ENCODE data around the gene KLK1. TPM values are rescaled to one million over a fixed set of nuclear protein-coding genes. Genes with fewer than 3 reads are reported as not detected.

Gene KLK1
- total and polyA plus RNA-seq, 12 donors, result 0.39 to 0.85 (median 0.64) TPM; not detected in 4

DNA sequence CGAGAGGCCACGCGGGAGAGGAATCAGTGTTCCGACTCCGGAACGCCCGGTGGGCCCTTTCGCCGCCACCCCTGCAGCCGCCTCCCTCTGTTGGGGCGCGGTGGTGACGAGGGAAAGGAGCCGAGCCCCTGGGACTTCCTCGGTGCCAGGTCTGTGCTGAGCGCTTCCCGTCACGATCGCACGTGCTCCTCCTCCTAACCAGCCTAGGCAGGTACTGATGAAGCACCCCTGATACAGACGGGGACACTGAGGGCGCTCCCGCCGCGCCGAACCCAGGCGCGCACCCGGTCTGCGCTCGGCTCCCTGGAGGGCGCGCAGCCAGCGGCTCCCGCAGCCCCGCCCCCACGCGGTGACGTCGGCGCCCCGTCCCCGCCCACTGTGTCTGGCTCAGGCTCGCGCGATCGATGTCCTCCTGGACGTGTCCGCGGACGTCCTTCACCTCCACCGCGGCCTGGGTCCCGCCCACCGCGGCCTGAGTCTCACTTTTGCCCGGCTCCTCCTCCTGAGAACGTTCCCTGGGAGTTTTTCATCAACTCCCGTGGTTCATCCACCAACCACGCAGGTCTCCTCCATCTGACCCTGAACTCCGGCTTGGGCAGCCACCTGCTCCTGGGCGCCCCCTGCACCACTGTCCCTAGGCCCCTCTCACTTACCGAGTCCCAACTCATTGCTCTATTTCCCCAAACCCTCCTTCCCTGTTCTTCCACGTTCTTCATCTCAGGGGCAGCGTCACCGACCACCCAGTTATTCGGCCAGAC lies 12.4 kb upstream of the KLK1 start:
- H3K27me3 ChIP-seq, result peaks cover 0 to 56% (median 41%) of the 10 kb centered on the region in 7 donors
- WGBS, 2 donors, result 3 to 4% methylated on average over 67 of the region's 67 CpGs
- H3K4me1 ChIP-seq, result peaks cover 0 to 13% (median 6%) of the 10 kb centered on the region in 9 donors
- intact Hi-C loops (cut with DNase I), result no loop called here
- peak; percentile 74 to 94 (median 90) for ATAC-seq
- peaks cover 0 to 6% (median 0%) of the 10 kb centered on the region in 11 donors for H3K9me3 ChIP-seq
- H3K27ac ChIP-seq, result no peak overlapping the region
- peak overlapping the region; percentile 7 to 60 (median 56) for H3K4me3 ChIP-seq
- no peaks in the 10 kb centered on the region for H3K36me3 ChIP-seq
- TF ChIP-seq, protein P1, sequence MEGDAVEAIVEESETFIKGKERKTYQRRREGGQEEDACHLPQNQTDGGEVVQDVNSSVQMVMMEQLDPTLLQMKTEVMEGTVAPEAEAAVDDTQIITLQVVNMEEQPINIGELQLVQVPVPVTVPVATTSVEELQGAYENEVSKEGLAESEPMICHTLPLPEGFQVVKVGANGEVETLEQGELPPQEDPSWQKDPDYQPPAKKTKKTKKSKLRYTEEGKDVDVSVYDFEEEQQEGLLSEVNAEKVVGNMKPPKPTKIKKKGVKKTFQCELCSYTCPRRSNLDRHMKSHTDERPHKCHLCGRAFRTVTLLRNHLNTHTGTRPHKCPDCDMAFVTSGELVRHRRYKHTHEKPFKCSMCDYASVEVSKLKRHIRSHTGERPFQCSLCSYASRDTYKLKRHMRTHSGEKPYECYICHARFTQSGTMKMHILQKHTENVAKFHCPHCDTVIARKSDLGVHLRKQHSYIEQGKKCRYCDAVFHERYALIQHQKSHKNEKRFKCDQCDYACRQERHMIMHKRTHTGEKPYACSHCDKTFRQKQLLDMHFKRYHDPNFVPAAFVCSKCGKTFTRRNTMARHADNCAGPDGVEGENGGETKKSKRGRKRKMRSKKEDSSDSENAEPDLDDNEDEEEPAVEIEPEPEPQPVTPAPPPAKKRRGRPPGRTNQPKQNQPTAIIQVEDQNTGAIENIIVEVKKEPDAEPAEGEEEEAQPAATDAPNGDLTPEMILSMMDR (IDR thresholded peaks at IDR 0.05), result no peak
- DNase-seq, result peak; percentile 46 to 74

DNA sequence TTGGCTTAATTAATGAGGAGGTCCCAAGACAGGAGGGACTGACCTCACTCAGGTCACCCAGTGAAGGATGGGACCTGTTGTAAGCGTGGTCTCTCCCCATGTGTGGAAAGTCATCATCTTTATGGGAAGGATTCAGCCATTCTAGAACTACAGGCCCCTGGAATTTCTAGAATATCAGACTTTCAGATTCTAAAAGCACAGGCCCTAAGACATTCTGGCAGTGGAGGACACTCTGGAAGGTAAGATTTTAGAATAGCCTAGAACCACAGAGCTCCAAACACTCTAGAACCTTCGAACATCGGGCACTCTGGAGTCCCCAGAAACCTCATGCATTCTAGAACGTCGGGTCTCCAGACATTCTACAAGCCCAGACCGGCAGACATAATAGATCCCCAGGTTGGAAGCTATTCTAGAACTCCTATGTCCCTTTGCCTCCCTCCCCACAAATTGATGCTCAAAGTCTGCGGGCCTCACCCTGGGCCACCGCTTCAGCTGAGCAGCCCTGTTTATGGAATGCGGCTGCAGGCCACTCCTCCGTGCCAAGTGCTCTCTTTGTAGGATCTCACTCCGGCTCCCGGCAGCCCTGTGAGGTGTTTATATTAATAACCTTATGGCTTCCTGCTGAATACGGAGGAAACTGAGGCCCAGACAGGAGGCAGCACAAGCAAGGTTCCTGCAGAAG lies 11.7 kb upstream of the KLK1 start:
- intact Hi-C loops (cut with DNase I), result no loop called here
- Histone ChIP-seq H3K4me1 (peaks cover 0 to 13% (median 6%) of the 10 kb centered on the region in 9 donors), H3K36me3 (no peaks in the 10 kb centered on the region), H3K27me3 (peaks cover 0 to 61% (median 42%) of the 10 kb centered on the region in 7 donors), H3K27ac (no peak overlapping the region), H3K9me3 (peaks cover 0 to 6% (median 0%) of the 10 kb centered on the region in 11 donors), H3K4me3 (peak overlapping the region; percentile 7 to 60 (median 56))
- DNase-seq (no peak), ATAC-seq (peak in 4 of 8 donors; percentile 9 to 28 (median 16))
- 31 to 32% methylated on average over 13 of the region's 13 CpGs for WGBS, 2 donors
- TF ChIP-seq, protein P1 (IDR thresholded peaks at IDR 0.05), result no peak

DNA sequence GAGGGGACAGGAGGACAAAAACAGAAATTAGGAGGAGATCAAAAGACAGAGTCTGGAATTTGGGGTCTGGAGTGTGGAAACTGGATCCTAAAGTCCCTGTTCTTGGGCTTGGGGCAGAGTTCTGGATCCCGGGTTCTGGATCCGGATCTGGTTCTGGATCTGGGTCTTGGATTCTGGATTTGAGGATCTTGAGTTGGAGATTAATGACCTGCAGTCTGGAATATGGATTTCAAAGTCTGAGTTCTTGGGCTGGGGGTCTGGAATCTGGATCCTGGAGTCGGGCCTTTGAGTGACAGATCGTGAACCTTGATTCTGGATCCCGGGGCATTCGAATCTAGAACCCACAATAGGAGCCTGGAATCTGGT lies 10.2 kb upstream of the KLK1 start:
- H3K9me3 ChIP-seq, result no peaks in the 10 kb centered on the region
- no peak for ATAC-seq
- 91 to 92% methylated on average over 6 of the region's 6 CpGs for WGBS, 2 donors
- intact Hi-C loops (cut with DNase I), result no loop called here
- DNase-seq, result no peak
- no peak overlapping the region for H3K27ac ChIP-seq
- peaks cover 0 to 64% (median 43%) of the 10 kb centered on the region in 7 donors for H3K27me3 ChIP-seq
- TF ChIP-seq, protein P1 (IDR thresholded peaks at IDR 0.05), result no peak
- H3K4me3 ChIP-seq, result no peak overlapping the region
- no peaks in the 10 kb centered on the region for H3K36me3 ChIP-seq
- peaks cover 0 to 13% (median 6%) of the 10 kb centered on the region in 9 donors for H3K4me1 ChIP-seq

DNA sequence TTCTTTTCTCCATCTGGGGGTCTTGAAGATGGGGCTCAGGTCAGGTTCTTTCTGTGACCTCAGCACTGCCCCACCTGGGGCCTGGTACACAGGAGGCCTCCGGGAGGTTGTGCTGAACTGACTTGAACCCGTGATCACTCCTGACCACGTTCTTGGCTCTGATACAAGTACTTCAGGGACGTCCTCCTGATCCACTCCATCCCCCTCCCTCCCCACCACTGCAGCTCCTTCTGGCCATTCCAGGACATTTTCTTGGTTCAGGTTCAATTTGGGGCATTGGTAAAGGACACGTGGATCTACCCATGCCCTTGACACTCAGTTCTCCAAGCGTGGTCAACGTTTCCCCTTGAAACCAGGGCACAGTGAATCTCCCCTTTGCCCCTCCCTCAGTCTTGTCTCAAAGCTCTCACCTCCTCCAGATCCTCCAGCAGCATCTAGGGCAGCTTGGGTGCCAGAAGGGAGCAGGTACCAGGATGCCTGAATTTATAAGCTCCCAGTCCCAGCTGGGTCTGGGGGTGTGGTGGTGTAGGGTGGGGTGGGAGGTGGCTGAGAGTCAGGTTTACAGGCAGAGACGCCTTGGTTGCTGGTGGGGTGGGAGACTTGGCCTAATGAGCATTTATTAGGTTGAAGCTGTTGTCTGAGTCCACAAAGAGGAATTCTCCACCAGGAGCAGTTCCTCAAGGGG lies 9.7 kb upstream of the KLK1 start, which contains the start of gene KLK15:
TSS of gene KLK15 (minus strand) at position 458 of the 685 bp plus-strand sequence. CDS start 2,082 bp downstream, outside the sequence.
- WGBS, 2 donors, result 73 to 75% methylated on average over 8 of the region's 8 CpGs
- no peak within 1 kb of the TSS for H3K4me3 ChIP-seq
- H3K4me1 ChIP-seq, result peaks cover 0 to 13% (median 6%) of the 10 kb centered on the region in 9 donors
- H3K36me3 ChIP-seq, result no peaks in the 10 kb centered on the region
- TF ChIP-seq, protein P1 (IDR thresholded peaks at IDR 0.05), result no peak
- ATAC-seq (no peak), DNase-seq (no peak)
- no peaks in the 10 kb centered on the region for H3K9me3 ChIP-seq
- intact Hi-C loops (cut with DNase I), result no loop called here
- H3K27me3 ChIP-seq, result peaks cover 0 to 69% (median 44%) of the 10 kb centered on the region in 7 donors
- H3K27ac ChIP-seq, result no peak within 1 kb of the TSS
